GM18498 (cell line): ENCODE measurements around the gene AFG3L2.

Experiments used
- ATAC-seq: cut with Tn5 transposase; IDR thresholded peaks from one replicate; pipeline ENCODE4 v1.9.1; 2021; ENCODE audit warnings: mild to moderate bottlenecking, moderate library complexity; ENCODE audit not compliant: unreplicated experiment

AFG3L2 gene

GRCh38 chr18:12283256-12283655, 93.8 kb downstream of the AFG3L2 start:
- ATAC-seq: no peak

GRCh38 chr18:12282442-12283039, 94.5 kb downstream of the AFG3L2 start:
- no peak for ATAC-seq

DNA sequence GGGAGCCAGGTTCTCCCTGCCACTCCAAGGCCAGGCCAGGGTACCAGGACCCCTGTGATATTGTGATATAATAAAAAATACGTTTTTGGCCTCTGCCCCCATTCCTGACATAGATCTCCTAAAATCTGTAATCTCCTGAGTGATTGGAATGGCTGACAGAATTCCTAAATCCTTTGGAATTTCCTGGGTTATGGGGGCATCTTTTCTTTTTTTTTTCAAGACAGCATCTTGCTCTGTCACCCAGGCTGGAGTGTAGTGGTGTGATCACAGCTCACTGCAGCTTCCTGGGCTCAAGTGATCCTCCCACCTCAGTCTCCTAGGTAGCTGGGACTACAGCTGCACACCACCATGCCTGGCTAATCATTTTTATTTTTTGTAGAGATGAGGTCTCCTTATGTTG, 95.2 kb downstream of the AFG3L2 start:
- no peak for ATAC-seq

- ATAC-seq: no peak
Observed at GRCh38 chr18:12279781-12280531, 97.1 kb downstream of the AFG3L2 start.
